GM19043 (cell line): Measurements from ENCODE around the gene CMSS1.

ENCODE experiments used
- ATAC-seq: cut with Tn5 transposase; IDR thresholded peaks from one replicate; pipeline ENCODE4 v1.9.1; 2021; ENCODE audit warnings: low read depth; ENCODE audit not compliant: unreplicated experiment

Gene CMSS1

DNA sequence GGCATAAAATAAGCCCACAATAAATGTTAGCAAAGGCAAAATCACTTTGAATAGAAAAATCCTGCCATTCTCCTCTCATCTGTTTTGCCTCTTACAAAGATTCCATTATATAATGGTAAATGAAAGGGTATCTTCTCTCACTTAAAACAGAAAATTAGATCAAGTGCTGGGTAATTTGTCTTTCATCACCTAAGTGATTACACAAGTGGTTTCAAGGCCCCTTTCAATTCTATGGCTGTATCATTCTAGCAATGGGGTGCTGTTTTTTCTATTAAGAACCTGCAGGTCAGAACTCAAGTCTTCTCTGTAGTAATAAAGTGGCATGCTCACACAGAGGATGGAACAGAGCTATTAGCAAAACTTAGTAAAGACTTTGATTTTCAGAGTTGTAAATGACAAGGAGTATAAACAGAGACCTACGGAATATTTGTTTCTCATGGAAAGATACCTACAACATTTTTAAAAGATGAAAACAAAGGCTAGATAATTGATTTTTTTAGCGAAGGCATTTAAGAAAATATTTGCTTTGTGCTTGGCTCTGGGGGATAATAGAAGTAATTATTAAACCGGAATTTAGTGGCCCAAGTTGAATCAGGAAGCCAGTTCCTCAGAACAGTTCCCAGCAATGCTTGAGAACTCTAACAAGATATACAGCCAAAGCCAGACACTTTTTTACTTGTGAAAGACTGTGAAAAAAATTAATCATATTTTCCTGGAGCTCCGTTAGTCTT is 137.4 kb downstream of the CMSS1 start:
- no peak for ATAC-seq

DNA sequence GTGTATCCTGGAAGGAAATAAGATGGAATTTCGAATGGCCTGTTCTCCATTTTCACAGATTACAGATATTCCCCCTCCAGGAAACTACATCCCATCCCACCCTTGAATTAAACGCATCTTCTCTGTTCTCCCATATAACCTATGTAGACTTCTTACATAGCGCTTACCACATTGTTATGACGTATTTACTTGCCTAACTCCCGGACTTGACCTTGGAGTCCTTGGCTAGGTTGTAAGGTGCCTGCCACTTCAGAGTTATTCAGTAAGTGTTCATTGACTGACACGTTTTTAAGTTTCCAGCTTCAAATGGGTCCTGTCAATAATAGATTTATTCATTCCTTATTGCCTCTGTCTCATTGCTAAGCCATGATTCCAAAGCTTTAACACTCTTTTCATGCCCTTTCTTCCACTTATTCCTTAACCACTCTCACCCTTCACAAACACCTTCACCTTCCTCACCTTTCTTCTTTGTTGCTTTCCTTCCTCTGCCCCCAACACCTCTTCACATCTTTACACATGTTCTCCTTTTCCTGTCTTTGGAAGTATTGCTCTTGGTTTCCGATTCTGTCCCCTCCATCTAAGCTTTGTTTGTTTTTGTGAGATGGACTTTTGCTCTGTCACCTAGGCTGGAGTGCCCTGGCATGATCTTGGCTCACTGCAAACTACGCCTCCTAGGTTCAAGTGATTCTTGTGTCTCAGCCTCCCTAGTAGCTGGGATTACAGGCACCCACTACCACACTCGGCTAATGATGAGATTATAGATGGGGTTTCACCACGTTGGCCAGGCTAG is 138.3 kb downstream of the CMSS1 start:
- ATAC-seq = no peak

- no peak for ATAC-seq
Measured at GRCh38 chr3:99957151-99957796, 139.6 kb downstream of the CMSS1 start.

DNA sequence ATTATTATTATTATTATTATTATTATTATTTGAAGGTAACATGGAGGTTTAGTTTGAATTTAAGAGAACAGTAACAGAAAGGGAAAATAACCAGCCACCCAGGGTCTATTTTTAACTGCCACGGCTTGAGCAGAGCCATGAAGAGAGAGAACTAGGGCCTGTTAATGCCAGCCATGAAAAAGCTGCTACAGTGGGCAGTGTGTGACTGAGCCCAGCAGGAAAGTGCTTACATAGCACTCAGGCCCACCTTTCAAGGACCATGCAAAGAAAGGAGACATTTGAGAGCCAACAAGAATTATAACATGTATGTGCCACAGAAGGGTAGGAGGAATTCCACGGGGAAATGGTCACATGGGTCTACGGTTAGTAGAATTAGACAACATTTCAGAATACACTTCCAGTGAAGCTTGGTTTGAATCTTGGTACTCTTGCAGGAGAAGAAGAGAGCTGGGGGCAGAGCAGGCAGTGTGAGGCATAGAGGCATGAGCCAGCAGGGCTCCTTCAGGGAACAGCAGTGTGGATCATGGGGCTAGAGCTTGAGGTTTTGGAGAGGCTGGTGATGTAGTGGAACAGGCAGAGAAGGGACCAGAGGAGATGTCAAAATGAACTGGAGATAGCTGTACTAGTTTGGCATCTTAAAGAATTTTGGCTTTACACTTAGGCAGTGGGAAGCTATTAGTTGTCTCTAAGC is 140.7 kb downstream of the CMSS1 start:
- no peak for ATAC-seq

GRCh38 chr3:99960123-99960878 is 142.6 kb downstream of the CMSS1 start:
- no peak for ATAC-seq

DNA sequence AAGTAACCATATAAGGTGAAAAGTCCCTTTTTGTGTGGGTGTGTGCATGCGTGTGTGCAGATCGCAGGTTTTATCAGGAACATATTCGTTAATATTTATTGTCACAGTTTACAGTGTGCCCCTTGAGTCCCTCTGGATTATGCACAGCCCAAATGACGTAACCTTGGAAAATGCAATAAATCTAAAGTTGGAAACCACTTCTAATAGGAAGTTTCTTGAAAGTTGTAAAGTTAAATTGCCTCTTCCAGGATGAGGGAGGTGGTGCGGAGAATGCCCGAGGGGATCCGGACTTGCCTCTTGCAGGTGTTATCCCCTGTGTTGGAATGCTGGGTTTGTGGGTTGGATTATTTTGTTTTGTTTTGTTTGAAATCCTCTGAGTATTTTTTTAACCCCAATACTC is 143.3 kb downstream of the CMSS1 start:
- ATAC-seq = no peak

DNA sequence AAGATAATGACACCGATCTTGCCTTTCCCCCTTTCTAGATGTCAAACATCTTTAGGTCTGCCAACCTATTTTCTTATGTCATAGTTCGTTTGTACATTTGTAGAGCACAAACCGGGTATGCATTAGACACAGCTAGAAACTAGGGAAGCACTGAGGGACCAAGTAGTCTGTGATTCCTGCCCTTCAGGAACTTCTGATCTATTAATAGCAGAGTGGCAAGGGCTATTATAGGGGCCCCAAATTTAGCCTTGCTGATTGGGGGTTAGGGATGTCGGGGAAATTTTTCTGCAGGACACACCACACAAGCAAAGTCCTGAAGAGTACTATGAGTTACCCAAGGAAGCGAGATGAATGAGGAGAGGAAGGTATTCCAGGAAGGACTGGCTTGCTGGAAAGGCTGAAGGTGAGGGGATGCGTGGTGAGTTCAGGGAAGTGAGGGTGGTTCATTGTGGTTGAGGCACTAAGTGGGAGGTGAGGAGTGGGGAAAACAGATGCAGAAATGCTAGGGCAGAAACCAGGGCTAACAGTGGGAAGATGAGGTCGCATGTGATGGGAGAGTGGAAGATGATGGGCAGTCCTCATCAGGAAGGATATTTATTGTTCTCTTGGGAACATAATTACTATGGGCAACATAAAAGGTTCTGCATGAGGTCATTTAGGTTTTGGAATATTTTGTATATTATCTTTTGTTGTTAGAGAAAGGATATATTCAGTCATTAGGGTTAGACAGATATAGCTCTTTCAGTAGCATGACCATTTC is 144.3 kb downstream of the CMSS1 start:
- no peak for ATAC-seq

DNA sequence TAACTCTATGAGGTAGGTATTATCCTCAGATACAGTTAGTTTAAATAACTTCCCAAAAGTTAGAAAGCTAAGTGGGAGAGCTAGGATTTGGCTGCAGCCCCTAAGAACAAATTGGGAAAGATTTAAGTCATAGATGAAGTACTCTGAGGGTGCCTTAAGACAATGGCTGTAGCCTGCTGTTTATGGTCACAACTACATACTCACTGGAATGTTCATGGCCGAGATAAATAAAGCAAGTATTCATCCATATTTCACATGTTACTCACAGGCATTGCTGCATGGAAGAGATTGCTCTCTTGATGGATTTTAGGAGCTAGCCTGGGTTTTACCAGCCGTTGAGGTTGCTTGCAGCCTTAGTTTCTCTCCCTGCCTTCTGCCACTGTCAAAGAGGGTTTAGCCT is 145.0 kb downstream of the CMSS1 start:
- ATAC-seq = no peak

DNA sequence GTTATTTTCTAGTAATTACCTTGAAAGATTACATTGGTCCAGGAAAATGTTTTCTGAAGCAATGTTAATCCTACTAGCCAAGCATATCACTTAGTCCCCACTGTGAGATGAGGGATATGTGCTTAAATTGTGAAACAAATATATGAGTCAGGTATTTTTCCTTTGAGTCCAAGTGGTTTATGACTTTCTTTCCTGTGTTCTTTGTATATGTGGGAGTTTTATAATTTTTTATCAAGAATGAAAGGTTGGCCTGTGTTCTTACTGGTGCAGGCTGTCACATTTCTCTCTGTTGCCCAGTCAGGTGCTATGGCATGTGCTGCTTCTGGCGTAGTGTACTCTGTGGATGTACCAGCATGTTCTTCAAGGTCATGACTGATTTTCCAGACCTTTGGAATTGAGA is 147.4 kb downstream of the CMSS1 start:
- no peak for ATAC-seq

DNA sequence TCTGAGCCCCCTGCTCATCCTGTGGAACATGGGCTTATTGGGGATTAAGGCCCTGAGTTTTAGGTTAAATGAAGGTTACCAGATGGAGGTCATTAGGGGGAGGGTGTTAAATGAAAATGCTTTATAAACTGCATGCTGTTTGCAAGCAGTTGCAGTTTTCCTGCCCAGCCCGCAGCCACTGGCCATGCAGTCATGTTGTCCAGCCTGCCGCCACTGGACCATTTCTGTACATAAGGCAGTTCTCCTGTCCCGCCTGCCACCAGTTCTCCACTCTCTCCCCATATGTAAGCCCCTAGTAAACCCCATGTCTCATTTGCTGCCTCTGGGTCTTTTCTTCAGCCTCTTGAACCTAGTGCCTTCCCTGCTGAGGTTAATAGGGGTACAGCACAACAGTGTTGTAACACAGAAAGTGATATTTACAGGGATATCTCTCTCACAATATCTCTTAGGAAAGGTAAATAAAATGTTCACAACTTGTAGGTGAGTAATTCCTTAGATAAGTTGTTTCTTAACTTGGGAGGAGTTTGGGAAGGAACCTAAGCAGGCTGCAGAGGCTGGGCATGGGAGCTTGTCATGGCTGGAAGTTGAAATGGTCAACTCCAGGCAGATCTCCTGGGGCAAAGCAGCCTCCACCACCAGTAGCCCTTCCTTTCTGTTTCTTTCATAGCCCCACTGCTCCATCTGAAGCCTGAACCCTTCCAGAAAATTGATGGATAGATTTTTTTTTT is 148.2 kb downstream of the CMSS1 start:
- no peak for ATAC-seq

DNA sequence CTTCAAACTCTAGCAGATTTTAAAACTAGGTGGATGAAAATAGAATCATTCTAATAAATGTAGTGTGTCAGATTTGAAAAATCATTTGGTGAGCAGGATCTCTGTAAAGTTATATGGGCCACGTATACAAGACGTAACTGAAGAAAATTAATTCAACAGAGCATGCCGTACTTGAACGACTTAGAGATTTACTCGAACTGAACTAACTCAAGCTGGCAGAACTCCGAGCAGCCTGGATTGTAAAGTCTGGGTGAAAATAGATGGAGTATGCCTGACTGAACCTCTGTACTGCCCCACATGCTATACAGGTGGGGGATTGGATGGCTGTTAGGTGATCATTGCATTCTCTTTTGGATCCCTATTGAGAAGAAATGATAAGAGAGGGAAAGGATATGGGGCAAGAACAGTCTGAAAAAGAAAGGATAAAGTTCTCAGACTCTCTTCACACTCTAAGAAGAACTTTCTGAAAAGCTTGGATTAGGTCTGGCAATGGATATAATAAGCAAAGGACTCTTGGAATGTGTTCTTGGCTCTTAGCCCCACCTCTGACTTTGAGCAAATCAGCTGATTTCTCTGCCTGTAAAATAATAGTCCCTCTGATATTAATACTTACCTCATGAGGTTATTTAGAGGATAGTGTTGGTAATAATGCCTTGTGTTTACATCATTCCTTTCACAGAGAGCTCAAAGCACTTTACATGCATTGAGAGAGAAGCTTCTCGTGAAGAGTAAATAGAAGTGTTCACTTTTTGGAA is 149.2 kb downstream of the CMSS1 start:
- ATAC-seq = no peak

- no peak for ATAC-seq
Measured at GRCh38 chr3:99967796-99968195, 150.1 kb downstream of the CMSS1 start.

DNA sequence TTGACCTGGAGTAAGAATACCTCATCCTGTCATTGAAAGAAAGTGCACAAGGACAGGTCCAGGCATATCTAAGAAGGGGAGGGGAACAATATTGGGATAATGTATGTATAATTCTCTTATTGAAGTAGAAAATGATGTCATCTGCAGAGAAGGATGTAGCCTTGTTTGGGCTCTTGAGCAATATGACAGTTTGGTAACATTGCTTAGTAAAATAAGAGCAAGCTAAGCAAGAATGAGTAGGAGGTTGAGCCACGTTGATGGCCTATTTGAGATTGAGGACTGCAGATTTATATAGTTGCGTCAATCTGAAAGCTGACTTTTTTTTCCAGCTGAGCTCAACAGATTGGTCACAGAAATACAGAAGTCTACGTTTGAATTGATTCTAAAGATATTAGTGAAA is 151.5 kb downstream of the CMSS1 start:
- no peak for ATAC-seq

DNA sequence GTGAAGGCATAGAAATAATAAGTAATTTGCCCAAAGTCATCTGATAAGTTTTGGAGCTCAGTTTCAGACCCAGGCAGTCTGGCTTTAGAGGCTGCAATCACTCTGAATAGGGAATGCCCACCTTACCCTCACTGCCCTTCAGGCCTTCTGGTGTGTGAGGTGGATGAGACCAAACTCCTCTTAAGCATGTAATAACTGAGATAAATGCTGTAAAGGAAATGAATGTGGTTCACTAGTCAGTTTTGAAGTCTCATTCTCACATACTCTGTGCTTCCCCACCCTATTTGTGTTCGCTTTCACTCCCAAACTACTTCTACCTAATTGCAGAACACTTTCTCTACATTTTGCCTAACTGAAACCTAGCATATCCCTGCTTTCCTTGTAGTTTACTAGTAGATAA is 152.5 kb downstream of the CMSS1 start:
- peak; percentile 88 for ATAC-seq

- no peak for ATAC-seq
Measured at GRCh38 chr3:99971761-99972160, 154.1 kb downstream of the CMSS1 start.

DNA sequence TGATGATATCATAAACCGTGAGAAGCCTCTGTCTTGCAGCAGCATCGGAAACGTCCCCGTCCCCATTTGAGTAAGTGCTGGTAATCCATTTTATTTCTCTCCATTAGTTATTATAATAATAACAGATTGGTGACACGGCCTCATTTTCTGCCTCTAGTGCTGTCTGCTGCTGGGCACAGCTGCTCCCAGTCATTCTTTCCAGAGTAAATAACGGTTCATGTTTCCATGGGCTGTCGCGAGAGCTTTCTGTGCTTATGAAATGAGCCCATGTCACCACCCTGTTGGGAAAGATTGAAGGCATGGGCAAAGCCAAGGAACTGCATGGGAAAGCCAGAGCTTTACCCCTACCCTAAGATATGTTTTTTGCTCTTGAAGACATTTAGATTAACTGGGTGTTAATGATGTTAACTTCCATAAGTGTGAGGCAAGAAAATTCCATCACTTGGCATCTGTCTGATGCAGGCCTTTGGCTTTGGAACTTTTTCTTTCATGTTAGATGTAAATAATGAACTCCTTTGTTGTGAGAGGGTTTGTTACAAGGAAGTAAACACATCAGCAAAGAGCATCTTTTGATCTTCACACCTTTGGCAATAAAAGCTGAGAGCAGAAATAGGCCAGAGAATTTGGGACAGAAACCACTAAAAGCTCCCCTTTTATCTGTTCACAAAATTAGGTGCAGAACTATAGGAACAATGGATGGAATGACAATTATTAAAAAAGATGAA is 154.9 kb downstream of the CMSS1 start:
- ATAC-seq = no peak

DNA sequence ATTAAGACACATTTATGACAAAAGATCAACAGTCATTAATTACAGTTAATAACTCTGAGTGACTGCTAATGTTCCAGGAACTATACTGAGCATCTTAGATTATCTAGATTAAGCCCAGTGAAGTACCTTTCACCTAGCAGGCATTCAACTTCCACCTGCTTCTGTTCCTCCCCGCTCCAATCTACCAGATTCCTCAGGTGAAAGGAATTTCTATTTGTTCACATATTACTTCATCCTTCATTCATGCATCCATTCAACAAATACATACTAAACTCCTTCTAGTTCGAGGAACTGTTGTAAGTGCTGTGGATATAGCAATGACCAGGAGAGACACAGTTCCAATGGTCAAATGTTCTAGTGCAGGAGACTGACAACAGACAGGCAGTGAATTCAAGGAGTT is 157.3 kb downstream of the CMSS1 start:
- no peak for ATAC-seq

DNA sequence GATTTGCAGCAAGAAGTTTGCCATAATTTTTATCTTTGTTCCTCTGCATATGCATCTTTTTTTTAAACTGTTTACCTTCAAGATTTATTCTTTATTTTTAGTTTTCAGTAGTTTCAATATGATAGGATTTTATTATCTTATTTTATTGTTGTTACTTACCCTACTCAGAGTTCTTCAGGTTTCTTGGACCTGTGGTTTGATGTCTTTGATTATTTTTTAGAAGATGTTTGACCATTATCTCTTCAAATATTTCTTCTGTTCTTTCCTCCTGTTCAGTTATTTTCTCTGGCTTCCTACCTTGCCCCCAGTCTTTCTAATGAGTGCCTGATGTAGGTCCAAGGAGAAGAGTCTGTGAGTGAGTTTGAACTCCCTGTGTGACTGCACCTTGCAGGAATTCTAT is 158.9 kb downstream of the CMSS1 start:
- ATAC-seq = no peak
